ENCODE measurements around the gene SFI1.
"Not testable (repeated sequence)": the region's sequence is repeated elsewhere in the genome, so short reads cannot be mapped to it uniquely, and the experiment has no call there.

Gene SFI1

GRCh38 chr22:31526270-31526669 lies 29.9 kb downstream of the SFI1 start:
- Histone ChIP-seq H3K27me3 (ENCODE audit: control insufficient read depth in 1 of 2, insufficient read depth in 2 of 2, low read length in 2 of 2) (no peaks in the 10 kb centered on the region), H3K27ac (ENCODE audit: low read depth, low read length) (no peak overlapping the region), H3K36me3 (ENCODE audit: insufficient read depth, low read length) (no peaks in the 10 kb centered on the region), H3K9me3 (ENCODE audit: low read length) (no peaks in the 10 kb centered on the region), H3K4me1 (ENCODE audit: insufficient read depth, low read length) (peaks cover 11% of the 10 kb centered on the region), H3K4me3 (ENCODE audit: low read depth in 1 of 2, low read length in 2 of 2) (no peak overlapping the region), H3K9ac (ENCODE audit: low read length) (no peak overlapping the region)

DNA sequence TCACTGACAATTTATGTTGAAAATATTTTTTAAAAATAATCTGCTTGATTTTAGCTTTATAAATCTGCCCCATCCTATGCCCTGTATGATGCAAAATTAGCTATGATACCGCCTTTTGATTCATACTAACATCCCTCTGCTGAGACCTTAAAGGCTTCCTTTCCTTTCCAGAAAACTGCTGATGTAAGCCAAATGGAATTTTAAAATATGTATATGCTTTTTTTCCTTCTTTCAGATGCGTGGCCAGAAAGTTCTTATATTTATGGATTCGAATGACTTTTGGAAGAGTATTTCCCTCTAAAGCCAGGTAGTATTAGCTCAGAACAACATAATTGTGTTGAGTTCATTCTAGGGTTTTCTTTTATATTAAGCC lies 34.5 kb downstream of the SFI1 start:
- peak overlapping the region; percentile 82 for H3K27ac ChIP-seq (ENCODE audit: low read depth, low read length)
- no peak overlapping the region for H3K4me3 ChIP-seq (ENCODE audit: low read depth in 1 of 2, low read length in 2 of 2)
- no peaks in the 10 kb centered on the region for H3K27me3 ChIP-seq (ENCODE audit: control insufficient read depth in 1 of 2, insufficient read depth in 2 of 2, low read length in 2 of 2)
- no peak overlapping the region for H3K9ac ChIP-seq (ENCODE audit: low read length)
- no peaks in the 10 kb centered on the region for H3K36me3 ChIP-seq (ENCODE audit: insufficient read depth, low read length)
- peaks cover 23% of the 10 kb centered on the region for H3K4me1 ChIP-seq (ENCODE audit: insufficient read depth, low read length)
- no peaks in the 10 kb centered on the region for H3K9me3 ChIP-seq (ENCODE audit: low read length)

DNA sequence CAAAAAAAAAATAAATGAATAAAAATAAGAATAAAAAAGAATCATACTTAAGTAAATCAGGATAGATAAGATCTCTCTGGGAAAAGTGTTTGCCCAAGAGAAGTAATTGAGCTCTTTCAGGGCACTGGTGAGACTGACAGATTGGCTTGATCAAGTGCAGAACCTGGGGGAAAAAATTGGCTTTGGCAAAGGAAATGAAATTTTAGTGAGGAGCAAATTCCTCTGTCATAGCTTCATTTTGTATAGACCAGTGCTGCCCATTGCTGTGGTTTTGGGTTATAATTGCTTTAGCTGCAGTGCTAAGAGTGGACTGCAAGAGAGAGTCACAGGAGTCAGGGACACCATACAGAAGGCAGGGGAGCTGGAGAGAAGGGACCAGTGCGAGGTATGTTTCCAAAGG lies 35.7 kb downstream of the SFI1 start:
- Histone ChIP-seq H3K27me3 (ENCODE audit: control insufficient read depth in 1 of 2, insufficient read depth in 2 of 2, low read length in 2 of 2) (no peaks in the 10 kb centered on the region), H3K27ac (ENCODE audit: low read depth, low read length) (no peak overlapping the region), H3K9me3 (ENCODE audit: low read length) (no peaks in the 10 kb centered on the region), H3K36me3 (ENCODE audit: insufficient read depth, low read length) (no peaks in the 10 kb centered on the region), H3K4me3 (ENCODE audit: low read depth in 1 of 2, low read length in 2 of 2) (no peak overlapping the region), H3K9ac (ENCODE audit: low read length) (no peak overlapping the region), H3K4me1 (ENCODE audit: insufficient read depth, low read length) (peaks cover 23% of the 10 kb centered on the region)

DNA sequence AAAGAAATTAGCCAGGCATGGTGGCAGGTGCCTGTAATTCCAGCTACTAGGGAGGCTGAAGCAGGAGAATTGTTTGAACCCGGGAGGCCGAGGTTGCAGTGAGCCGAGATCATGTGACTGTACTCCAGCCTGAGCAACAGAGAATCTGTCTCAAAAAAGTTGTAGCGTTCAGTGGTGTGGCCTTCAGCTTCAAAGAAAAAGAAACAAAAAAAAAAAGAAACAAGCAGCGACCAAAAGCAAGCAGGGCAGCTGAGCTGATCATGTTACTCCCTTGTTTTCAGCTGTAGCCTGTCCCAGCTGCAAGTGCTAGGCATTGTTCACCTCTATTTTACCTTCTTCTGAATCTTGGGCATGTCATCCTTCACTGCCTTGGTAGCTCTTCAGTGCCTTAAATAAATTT lies 37.0 kb downstream of the SFI1 start:
- no peaks in the 10 kb centered on the region for H3K27me3 ChIP-seq (ENCODE audit: control insufficient read depth in 1 of 2, insufficient read depth in 2 of 2, low read length in 2 of 2)
- H3K9ac ChIP-seq (ENCODE audit: low read length), result no peak overlapping the region
- H3K4me3 ChIP-seq (ENCODE audit: low read depth in 1 of 2, low read length in 2 of 2), result no peak overlapping the region
- H3K4me1 ChIP-seq (ENCODE audit: insufficient read depth, low read length), result peaks cover 23% of the 10 kb centered on the region
- H3K36me3 ChIP-seq (ENCODE audit: insufficient read depth, low read length), result no peaks in the 10 kb centered on the region
- no peak overlapping the region for H3K27ac ChIP-seq (ENCODE audit: low read depth, low read length)
- no peaks in the 10 kb centered on the region for H3K9me3 ChIP-seq (ENCODE audit: low read length)

- Histone ChIP-seq H3K27me3 (ENCODE audit: control insufficient read depth in 1 of 2, insufficient read depth in 2 of 2, low read length in 2 of 2) (no peaks in the 10 kb centered on the region), H3K9ac (ENCODE audit: low read length) (no peak overlapping the region), H3K9me3 (ENCODE audit: low read length) (no peaks in the 10 kb centered on the region), H3K27ac (ENCODE audit: low read depth, low read length) (no peak overlapping the region), H3K4me1 (ENCODE audit: insufficient read depth, low read length) (peaks cover 8% of the 10 kb centered on the region), H3K4me3 (ENCODE audit: low read depth in 1 of 2, low read length in 2 of 2) (no peak overlapping the region), H3K36me3 (ENCODE audit: insufficient read depth, low read length) (no peaks in the 10 kb centered on the region)
These were observed 40.7 kb downstream of the SFI1 start for GRCh38 chr22:31537019-31537535.

DNA sequence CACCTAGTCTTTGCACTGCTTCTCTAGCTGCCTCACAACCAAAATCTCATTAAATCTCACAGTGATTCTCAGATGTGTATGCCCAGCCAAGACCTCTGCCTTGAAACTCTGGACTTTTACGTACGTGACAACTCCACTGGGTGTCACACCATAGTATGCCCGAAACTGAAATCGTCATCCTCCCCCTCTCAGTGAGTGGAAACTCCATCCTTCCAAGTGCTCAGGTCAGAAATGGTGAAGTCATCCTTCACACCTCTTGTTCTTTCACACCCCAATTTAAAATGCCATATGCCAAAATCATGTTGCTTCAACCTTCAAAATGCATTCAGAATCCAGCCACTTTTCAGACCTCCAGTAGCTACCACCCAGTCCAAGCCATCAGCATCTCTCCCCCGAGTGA lies 42.5 kb downstream of the SFI1 start:
- no peaks in the 10 kb centered on the region for H3K9me3 ChIP-seq (ENCODE audit: low read length)
- H3K36me3 ChIP-seq (ENCODE audit: insufficient read depth, low read length), result no peaks in the 10 kb centered on the region
- no peaks in the 10 kb centered on the region for H3K4me1 ChIP-seq (ENCODE audit: insufficient read depth, low read length)
- H3K27me3 ChIP-seq (ENCODE audit: control insufficient read depth in 1 of 2, insufficient read depth in 2 of 2, low read length in 2 of 2), result no peaks in the 10 kb centered on the region
- H3K9ac ChIP-seq (ENCODE audit: low read length), result no peak overlapping the region
- no peak overlapping the region for H3K4me3 ChIP-seq (ENCODE audit: low read depth in 1 of 2, low read length in 2 of 2)
- no peak overlapping the region for H3K27ac ChIP-seq (ENCODE audit: low read depth, low read length)

DNA sequence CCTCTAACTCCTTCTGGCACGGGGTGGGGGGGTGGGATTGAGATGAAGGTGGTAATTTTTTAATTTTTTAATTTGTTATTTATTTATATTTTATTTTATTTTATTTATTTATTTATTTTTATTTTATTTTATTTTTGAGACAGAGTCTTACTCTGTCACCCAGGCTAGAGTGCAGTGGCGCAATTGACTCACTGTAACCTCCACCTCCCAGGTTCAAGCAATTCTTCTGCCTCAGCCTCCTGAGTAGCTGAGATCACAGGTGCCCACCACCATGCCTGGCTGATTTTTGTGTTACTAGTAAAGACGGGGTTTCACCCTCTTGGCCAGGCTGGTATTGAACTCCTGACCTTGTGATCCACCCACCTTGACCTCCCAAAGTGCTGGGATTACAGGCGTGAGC lies 43.8 kb downstream of the SFI1 start:
- not testable (repeated sequence) for H3K27ac ChIP-seq (ENCODE audit: low read depth, low read length)

GRCh38 chr22:31540966-31541365 lies 44.6 kb downstream of the SFI1 start:
- Histone ChIP-seq H3K27ac (ENCODE audit: low read depth, low read length) (no peak overlapping the region), H3K36me3 (ENCODE audit: insufficient read depth, low read length) (no peaks in the 10 kb centered on the region), H3K4me3 (ENCODE audit: low read depth in 1 of 2, low read length in 2 of 2) (no peak overlapping the region), H3K9ac (ENCODE audit: low read length) (no peak overlapping the region), H3K4me1 (ENCODE audit: insufficient read depth, low read length) (no peaks in the 10 kb centered on the region), H3K27me3 (ENCODE audit: control insufficient read depth in 1 of 2, insufficient read depth in 2 of 2, low read length in 2 of 2) (no peaks in the 10 kb centered on the region), H3K9me3 (ENCODE audit: low read length) (no peaks in the 10 kb centered on the region)

More for the DNA sequence above, 43.8 kb downstream of the SFI1 start:
- H3K9ac ChIP-seq (ENCODE audit: low read length); H3K4me1 ChIP-seq (ENCODE audit: insufficient read depth, low read length); H3K9me3 ChIP-seq (ENCODE audit: low read length); H3K27me3 ChIP-seq (ENCODE audit: control insufficient read depth in 1 of 2, insufficient read depth in 2 of 2, low read length in 2 of 2); H3K36me3 ChIP-seq (ENCODE audit: insufficient read depth, low read length); H3K4me3 ChIP-seq (ENCODE audit: low read depth in 1 of 2, low read length in 2 of 2): not testable (repeated sequence)

GRCh38 chr22:31544481-31545480 lies 48.4 kb downstream of the SFI1 start:
- H3K4me3 ChIP-seq (ENCODE audit: low read depth in 1 of 2, low read length in 2 of 2), result no peak overlapping the region
- no peaks in the 10 kb centered on the region for H3K27me3 ChIP-seq (ENCODE audit: control insufficient read depth in 1 of 2, insufficient read depth in 2 of 2, low read length in 2 of 2)
- H3K9ac ChIP-seq (ENCODE audit: low read length), result no peak overlapping the region
- H3K4me1 ChIP-seq (ENCODE audit: insufficient read depth, low read length), result no peaks in the 10 kb centered on the region
- no peak overlapping the region for H3K27ac ChIP-seq (ENCODE audit: low read depth, low read length)
- H3K36me3 ChIP-seq (ENCODE audit: insufficient read depth, low read length), result no peaks in the 10 kb centered on the region
- no peaks in the 10 kb centered on the region for H3K9me3 ChIP-seq (ENCODE audit: low read length)

DNA sequence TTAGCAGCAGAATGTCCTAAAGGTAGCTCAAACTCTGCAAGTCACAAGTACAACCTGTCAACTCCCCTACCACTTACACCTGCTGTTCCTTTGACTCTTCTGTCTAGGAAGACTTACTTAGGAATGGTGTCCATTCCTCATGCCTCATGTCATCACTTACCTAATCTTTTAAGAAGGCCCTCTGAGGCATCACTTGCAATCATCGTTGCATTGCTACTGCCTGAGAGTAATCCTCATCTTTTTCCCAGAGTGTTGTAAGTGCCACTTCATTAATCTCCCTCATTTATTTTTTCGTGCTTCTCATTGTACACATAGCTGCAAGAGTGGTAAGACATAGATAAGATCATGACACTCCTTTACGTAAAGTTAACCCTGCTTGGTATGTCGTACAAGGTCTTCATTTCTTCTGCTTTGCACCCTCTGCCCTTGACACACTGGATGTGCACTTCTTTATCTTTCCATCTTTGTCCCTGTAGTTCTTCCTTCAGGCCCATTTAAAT lies 54.6 kb downstream of the SFI1 start:
- H3K36me3 ChIP-seq (ENCODE audit: insufficient read depth, low read length), result no peaks in the 10 kb centered on the region

GRCh38 chr22:31556627-31557203 lies 60.4 kb downstream of the SFI1 start:
- peaks cover 11% of the 10 kb centered on the region for H3K36me3 ChIP-seq (ENCODE audit: insufficient read depth, low read length)
- peaks cover 4% of the 10 kb centered on the region for H3K4me1 ChIP-seq (ENCODE audit: insufficient read depth, low read length)

More for the DNA sequence above, 54.6 kb downstream of the SFI1 start:
- Histone ChIP-seq H3K4me3 (ENCODE audit: low read depth in 1 of 2, low read length in 2 of 2) (no peak overlapping the region), H3K27ac (ENCODE audit: low read depth, low read length) (no peak overlapping the region), H3K4me1 (ENCODE audit: insufficient read depth, low read length) (no peaks in the 10 kb centered on the region), H3K27me3 (ENCODE audit: control insufficient read depth in 1 of 2, insufficient read depth in 2 of 2, low read length in 2 of 2) (no peaks in the 10 kb centered on the region), H3K9ac (ENCODE audit: low read length) (no peak overlapping the region), H3K9me3 (ENCODE audit: low read length) (no peaks in the 10 kb centered on the region)

More at GRCh38 chr22:31556627-31557203, 60.4 kb downstream of the SFI1 start:
- Histone ChIP-seq H3K4me3 (ENCODE audit: low read depth in 1 of 2, low read length in 2 of 2) (no peak overlapping the region), H3K9ac (ENCODE audit: low read length) (no peak overlapping the region), H3K27me3 (ENCODE audit: control insufficient read depth in 1 of 2, insufficient read depth in 2 of 2, low read length in 2 of 2) (no peaks in the 10 kb centered on the region), H3K9me3 (ENCODE audit: low read length) (no peaks in the 10 kb centered on the region), H3K27ac (ENCODE audit: low read depth, low read length) (no peak overlapping the region)
